Mammary epithelial cell (primary cell): ENCODE data around the gene HNMT.

Source experiments
- EZH2 ChIP-seq: IDR thresholded peaks from 2 replicates; pipeline ENCODE4 v1.6.1; 2012; ENCODE audit warnings: low read length, inconsistent platforms, borderline replicate concordance
- TF ChIP-seq, protein P1 (sequence below), 2 donors: IDR thresholded peaks in 1 of 2; conservative IDR thresholded peaks in 1 of 2; 2 replicates each; pipeline ENCODE4 v1.5.1; 2011 to 2012; ENCODE audit warnings: inconsistent platforms in 2 of 2, low read length in 2 of 2, mild to moderate bottlenecking in 2 of 2, control low read depth in 1 of 2, low read depth in 1 of 2; ENCODE audit not compliant: insufficient read depth in 1 of 2; ENCODE audit errors: extremely low read depth in 1 of 2

DNA sequence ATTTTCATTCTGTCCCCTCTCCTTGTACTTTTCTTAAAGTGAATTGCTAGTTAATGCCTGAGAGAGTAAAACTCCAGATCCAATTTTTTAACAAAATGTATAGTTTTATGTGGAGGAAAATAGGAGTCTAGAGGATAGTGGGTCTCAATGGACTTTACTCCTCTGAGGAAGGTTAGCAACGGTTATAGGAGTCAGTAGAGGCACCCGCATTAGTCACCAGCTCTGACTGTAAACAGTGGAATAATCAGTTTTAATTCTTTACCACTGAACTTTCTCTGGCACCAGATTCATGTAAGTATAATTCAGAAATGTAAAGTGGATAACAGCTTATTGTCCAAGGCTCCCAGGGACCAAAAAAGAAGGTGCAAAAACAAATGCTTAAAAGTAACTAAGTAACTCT is 38.7 kb upstream of the HNMT start:
- TF ChIP-seq, protein P1, sequence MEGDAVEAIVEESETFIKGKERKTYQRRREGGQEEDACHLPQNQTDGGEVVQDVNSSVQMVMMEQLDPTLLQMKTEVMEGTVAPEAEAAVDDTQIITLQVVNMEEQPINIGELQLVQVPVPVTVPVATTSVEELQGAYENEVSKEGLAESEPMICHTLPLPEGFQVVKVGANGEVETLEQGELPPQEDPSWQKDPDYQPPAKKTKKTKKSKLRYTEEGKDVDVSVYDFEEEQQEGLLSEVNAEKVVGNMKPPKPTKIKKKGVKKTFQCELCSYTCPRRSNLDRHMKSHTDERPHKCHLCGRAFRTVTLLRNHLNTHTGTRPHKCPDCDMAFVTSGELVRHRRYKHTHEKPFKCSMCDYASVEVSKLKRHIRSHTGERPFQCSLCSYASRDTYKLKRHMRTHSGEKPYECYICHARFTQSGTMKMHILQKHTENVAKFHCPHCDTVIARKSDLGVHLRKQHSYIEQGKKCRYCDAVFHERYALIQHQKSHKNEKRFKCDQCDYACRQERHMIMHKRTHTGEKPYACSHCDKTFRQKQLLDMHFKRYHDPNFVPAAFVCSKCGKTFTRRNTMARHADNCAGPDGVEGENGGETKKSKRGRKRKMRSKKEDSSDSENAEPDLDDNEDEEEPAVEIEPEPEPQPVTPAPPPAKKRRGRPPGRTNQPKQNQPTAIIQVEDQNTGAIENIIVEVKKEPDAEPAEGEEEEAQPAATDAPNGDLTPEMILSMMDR (conservative IDR thresholded peaks at IDR 0.05 in 1 of 2, IDR thresholded peaks at IDR 0.05 in 1 of 2; ENCODE audit: extremely low read depth in 1 of 2, insufficient read depth in 1 of 2, low read depth in 1 of 2, low read length in 2 of 2): no peak
- no peak for TF ChIP-seq EZH2
